ENCODE measurements around the gene FMR1.
A peak's percentile ranks its signal among the peaks of the same experiment; 100 is the strongest.

The FMR1 gene

DNA sequence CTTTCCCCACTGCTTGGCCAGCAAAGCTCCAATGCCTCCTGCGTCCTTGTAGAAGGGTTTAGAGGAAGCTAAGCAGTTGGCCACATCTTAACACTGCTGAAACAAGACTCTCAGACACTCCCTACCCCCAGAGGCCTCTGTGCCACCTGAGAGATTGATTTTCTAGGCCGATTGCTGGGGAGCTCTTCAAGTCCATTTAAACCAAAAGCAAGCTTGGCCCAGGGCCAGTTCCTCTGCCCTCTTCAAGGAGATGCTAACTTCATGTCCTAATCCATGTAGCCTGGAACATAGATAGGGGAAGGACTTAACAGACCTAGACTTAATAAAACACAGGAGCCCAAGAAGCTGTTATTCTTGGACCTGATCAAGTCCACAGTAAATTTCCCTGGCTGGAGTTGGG, 42.3 kb downstream of the FMR1 start:
- ATAC-seq = no peak
- TF ChIP-seq ZC3H10 (CRISPR knock-in tag; IDR thresholded peaks at IDR 0.05) = no peak
- TF ChIP-seq GLIS3 (CRISPR knock-in tag; IDR thresholded peaks at IDR 0.05) = no peak
- no peak for TF ChIP-seq ZNF70 (CRISPR knock-in tag; IDR thresholded peaks at IDR 0.05)
- TF ChIP-seq, protein P1, sequence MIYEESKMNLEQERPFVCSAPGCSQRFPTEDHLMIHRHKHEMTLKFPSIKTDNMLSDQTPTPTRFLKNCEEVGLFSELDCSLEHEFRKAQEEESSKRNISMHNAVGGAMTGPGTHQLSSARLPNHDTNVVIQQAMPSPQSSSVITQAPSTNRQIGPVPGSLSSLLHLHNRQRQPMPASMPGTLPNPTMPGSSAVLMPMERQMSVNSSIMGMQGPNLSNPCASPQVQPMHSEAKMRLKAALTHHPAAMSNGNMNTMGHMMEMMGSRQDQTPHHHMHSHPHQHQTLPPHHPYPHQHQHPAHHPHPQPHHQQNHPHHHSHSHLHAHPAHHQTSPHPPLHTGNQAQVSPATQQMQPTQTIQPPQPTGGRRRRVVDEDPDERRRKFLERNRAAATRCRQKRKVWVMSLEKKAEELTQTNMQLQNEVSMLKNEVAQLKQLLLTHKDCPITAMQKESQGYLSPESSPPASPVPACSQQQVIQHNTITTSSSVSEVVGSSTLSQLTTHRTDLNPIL (CRISPR knock-in tag; IDR thresholded peaks at IDR 0.05; ENCODE audit: low read depth) = no peak
- no peak for TF ChIP-seq SNAI2 (CRISPR knock-in tag; IDR thresholded peaks at IDR 0.05)
- TF ChIP-seq, protein P2, sequence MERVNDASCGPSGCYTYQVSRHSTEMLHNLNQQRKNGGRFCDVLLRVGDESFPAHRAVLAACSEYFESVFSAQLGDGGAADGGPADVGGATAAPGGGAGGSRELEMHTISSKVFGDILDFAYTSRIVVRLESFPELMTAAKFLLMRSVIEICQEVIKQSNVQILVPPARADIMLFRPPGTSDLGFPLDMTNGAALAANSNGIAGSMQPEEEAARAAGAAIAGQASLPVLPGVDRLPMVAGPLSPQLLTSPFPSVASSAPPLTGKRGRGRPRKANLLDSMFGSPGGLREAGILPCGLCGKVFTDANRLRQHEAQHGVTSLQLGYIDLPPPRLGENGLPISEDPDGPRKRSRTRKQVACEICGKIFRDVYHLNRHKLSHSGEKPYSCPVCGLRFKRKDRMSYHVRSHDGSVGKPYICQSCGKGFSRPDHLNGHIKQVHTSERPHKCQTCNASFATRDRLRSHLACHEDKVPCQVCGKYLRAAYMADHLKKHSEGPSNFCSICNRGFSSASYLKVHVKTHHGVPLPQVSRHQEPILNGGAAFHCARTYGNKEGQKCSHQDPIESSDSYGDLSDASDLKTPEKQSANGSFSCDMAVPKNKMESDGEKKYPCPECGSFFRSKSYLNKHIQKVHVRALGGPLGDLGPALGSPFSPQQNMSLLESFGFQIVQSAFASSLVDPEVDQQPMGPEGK (CRISPR knock-in tag; IDR thresholded peaks at IDR 0.05; ENCODE audit: borderline replicate concordance) = no peak
- no peak for TF ChIP-seq PPARA (CRISPR knock-in tag; IDR thresholded peaks at IDR 0.05; ENCODE audit: borderline replicate concordance)

DNA sequence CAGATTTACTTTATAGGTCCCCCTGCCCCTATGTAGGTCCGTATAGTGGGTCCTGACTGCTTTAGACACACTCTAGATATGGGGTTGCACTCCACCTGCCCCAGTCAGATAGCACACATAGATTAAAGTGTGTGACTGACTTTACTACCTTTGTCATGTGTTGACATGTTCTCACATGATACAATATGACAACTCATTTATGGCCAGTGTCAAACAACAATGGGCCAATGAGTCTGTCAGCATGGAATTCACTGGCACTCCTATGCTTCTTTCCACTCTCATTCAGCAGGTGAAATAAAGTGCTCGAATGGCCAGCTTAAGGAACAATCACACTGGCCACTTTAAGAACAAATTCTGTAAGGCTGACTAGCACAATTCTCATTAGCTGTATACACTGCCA, 45.6 kb downstream of the FMR1 start:
- no peak for ATAC-seq
- TF ChIP-seq, protein P3, sequence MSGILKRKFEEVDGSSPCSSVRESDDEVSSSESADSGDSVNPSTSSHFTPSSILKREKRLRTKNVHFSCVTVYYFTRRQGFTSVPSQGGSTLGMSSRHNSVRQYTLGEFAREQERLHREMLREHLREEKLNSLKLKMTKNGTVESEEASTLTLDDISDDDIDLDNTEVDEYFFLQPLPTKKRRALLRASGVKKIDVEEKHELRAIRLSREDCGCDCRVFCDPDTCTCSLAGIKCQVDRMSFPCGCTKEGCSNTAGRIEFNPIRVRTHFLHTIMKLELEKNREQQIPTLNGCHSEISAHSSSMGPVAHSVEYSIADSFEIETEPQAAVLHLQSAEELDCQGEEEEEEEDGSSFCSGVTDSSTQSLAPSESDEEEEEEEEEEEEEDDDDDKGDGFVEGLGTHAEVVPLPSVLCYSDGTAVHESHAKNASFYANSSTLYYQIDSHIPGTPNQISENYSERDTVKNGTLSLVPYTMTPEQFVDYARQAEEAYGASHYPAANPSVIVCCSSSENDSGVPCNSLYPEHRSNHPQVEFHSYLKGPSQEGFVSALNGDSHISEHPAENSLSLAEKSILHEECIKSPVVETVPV (CRISPR knock-in tag; IDR thresholded peaks at IDR 0.05) = no peak
- TF ChIP-seq, protein P1 (CRISPR knock-in tag; IDR thresholded peaks at IDR 0.05; ENCODE audit: low read depth) = no peak
- TF ChIP-seq ARNTL (CRISPR knock-in tag; IDR thresholded peaks at IDR 0.05; ENCODE audit: borderline replicate concordance, low read depth) (no peak), GLIS3 (CRISPR knock-in tag; IDR thresholded peaks at IDR 0.05) (no peak), RARB (CRISPR knock-in tag; IDR thresholded peaks at IDR 0.05) (no peak), OSR1 (CRISPR knock-in tag; IDR thresholded peaks at IDR 0.05) (no peak), BACH2 (CRISPR knock-in tag; IDR thresholded peaks at IDR 0.05; ENCODE audit: borderline replicate concordance) (no peak), ZFP30 (CRISPR knock-in tag; IDR thresholded peaks at IDR 0.05) (no peak), TCF4 (CRISPR knock-in tag; IDR thresholded peaks at IDR 0.05; ENCODE audit: borderline replicate concordance) (no peak), TOX (CRISPR knock-in tag; IDR thresholded peaks at IDR 0.05; ENCODE audit: borderline replicate concordance) (no peak), ZNF8 (CRISPR knock-in tag; IDR thresholded peaks at IDR 0.05) (no peak), ZC3H10 (CRISPR knock-in tag; IDR thresholded peaks at IDR 0.05) (no peak), ESRRG (CRISPR knock-in tag; IDR thresholded peaks at IDR 0.05) (no peak)

DNA sequence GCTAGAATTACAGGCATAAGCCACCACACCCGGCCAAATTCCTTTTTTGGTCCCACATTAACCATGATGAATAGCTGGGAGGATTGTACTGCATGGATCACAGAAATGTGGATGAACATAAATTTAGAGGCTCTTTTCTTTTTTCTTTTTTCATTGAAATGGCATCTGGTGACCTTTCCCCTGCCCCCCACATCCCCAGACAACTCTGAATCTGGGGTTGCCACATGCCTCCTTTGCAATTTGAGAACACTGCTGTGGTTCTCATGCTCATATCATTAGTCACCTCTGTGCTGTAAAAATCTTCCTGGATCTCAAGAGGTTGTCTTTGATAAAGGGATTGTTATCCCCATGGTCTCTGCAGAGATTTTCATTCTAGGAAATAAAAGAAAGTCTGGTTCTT, 46.6 kb downstream of the FMR1 start:
- peak; percentile 61; the same call in 2 of the 3 replicates for ATAC-seq
- TF ChIP-seq ZFP30 (CRISPR knock-in tag; IDR thresholded peaks at IDR 0.05) (no peak), ESRRG (CRISPR knock-in tag; IDR thresholded peaks at IDR 0.05) (no peak), SNAI2 (CRISPR knock-in tag; IDR thresholded peaks at IDR 0.05) (no peak), ISL1 (CRISPR knock-in tag; IDR thresholded peaks at IDR 0.05) (no peak), TOX (CRISPR knock-in tag; IDR thresholded peaks at IDR 0.05; ENCODE audit: borderline replicate concordance) (no peak), ARNTL (CRISPR knock-in tag; IDR thresholded peaks at IDR 0.05; ENCODE audit: borderline replicate concordance, low read depth) (no peak), PPARA (CRISPR knock-in tag; IDR thresholded peaks at IDR 0.05; ENCODE audit: borderline replicate concordance) (no peak), ZNF70 (CRISPR knock-in tag; IDR thresholded peaks at IDR 0.05) (no peak)
- TF ChIP-seq, protein P2 (CRISPR knock-in tag; IDR thresholded peaks at IDR 0.05; ENCODE audit: borderline replicate concordance) = no peak

DNA sequence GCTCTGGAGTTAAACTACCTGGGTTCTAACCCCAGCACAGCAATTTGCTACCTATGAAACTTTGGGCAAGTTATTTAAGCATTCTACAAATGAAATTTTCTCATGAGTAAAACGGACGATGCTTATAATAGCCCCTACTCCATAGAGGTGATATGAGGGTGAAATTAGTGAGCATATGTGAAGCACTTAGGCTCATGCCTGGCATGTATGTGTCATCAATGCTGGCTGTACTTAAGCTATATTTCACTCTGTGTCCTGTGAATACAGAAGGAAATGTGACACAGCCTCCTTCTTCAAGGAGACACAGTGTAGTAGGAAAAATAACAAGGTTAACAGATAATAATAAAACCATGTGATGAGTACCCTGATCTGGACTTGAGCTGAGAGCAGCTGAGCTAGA, 49.0 kb downstream of the FMR1 start:
- no peak for TF ChIP-seq GLIS3 (CRISPR knock-in tag; IDR thresholded peaks at IDR 0.05)
- TF ChIP-seq CSDC2 (CRISPR knock-in tag; IDR thresholded peaks at IDR 0.05) = no peak
- TF ChIP-seq ZNF70 (CRISPR knock-in tag; IDR thresholded peaks at IDR 0.05) = no peak
- TF ChIP-seq ZFP30 (CRISPR knock-in tag; IDR thresholded peaks at IDR 0.05) = no peak
- TF ChIP-seq OSR1 (CRISPR knock-in tag; IDR thresholded peaks at IDR 0.05) = no peak
- TF ChIP-seq TCF4 (CRISPR knock-in tag; IDR thresholded peaks at IDR 0.05; ENCODE audit: borderline replicate concordance) = no peak
- TF ChIP-seq, protein P1 (CRISPR knock-in tag; IDR thresholded peaks at IDR 0.05; ENCODE audit: low read depth) = no peak
- no peak for TF ChIP-seq ESRRG (CRISPR knock-in tag; IDR thresholded peaks at IDR 0.05)
- TF ChIP-seq, protein P4, sequence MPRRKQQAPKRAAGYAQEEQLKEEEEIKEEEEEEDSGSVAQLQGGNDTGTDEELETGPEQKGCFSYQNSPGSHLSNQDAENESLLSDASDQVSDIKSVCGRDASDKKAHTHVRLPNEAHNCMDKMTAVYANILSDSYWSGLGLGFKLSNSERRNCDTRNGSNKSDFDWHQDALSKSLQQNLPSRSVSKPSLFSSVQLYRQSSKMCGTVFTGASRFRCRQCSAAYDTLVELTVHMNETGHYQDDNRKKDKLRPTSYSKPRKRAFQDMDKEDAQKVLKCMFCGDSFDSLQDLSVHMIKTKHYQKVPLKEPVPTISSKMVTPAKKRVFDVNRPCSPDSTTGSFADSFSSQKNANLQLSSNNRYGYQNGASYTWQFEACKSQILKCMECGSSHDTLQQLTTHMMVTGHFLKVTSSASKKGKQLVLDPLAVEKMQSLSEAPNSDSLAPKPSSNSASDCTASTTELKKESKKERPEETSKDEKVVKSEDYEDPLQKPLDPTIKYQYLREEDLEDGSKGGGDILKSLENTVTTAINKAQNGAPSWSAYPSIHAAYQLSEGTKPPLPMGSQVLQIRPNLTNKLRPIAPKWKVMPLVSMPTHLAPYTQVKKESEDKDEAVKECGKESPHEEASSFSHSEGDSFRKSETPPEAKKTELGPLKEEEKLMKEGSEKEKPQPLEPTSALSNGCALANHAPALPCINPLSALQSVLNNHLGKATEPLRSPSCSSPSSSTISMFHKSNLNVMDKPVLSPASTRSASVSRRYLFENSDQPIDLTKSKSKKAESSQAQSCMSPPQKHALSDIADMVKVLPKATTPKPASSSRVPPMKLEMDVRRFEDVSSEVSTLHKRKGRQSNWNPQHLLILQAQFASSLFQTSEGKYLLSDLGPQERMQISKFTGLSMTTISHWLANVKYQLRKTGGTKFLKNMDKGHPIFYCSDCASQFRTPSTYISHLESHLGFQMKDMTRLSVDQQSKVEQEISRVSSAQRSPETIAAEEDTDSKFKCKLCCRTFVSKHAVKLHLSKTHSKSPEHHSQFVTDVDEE (CRISPR knock-in tag; IDR thresholded peaks at IDR 0.05) = no peak
- no peak for TF ChIP-seq ZFP3 (CRISPR knock-in tag; IDR thresholded peaks at IDR 0.05)
- no peak for ATAC-seq

All from SK-N-SH treated with all-trans-retinoic acid at 6 μM for 48 hours (cell line).